Psoas muscle (tissue), 8 donors: ENCODE results near the gene NDUFB2. TPM values are rescaled to one million over a fixed set of nuclear protein-coding genes. Genes with fewer than 3 reads are reported as not detected.

Experiments used
- ATAC-seq, 4 donors: fragments of 200-7000 bp; cut with Tn5 transposase; one replicate each; pipeline ENCODE4 v1.9.1; 2020; ENCODE audit warnings: moderate library complexity in 3 of 4, mild to moderate bottlenecking in 2 of 4
- DNase-seq, 2 donors: peaks; one replicate each; pipeline ENCODE4 v3.0.0-alpha.2; 2020
- H3K27ac ChIP-seq: fragments of 200-600 bp; one replicate; pipeline ENCODE4 v1.8.0; 2022
- H3K27me3 ChIP-seq, 3 donors: fragments of 200-600 bp in 1 of 3; one replicate each; pipeline versions ENCODE4 v1.6.1 to v1.8.0; 2013 to 2022; ENCODE audit warnings: low read length in 2 of 3, mild to moderate bottlenecking in 2 of 3, moderate library complexity in 1 of 3; ENCODE audit not compliant: insufficient read depth in 3 of 3
- H3K36me3 ChIP-seq, 2 donors: fragments of 200-600 bp in 1 of 2; one replicate each; pipeline versions ENCODE4 v1.6.1 to v1.8.0; 2013 to 2022; ENCODE audit warnings: low read depth in 1 of 2, mild to moderate bottlenecking in 1 of 2, moderate library complexity in 1 of 2; ENCODE audit not compliant: insufficient read depth in 1 of 2
- H3K4me1 ChIP-seq: fragments of 200-600 bp; one replicate; pipeline ENCODE4 v1.8.0; 2022
- H3K4me3 ChIP-seq: fragments of 200-600 bp; one replicate; pipeline ENCODE4 v1.8.0; 2022; ENCODE audit warnings: mild to moderate bottlenecking
- H3K9me3 ChIP-seq: fragments of 200-600 bp; one replicate; pipeline ENCODE4 v1.8.0; 2022
- WGBS, 3 donors: extraction: QIAGEN DNeasy Blood & Tissue Kit; methylation state at CpG; one replicate each; pipeline versions ENCODE4 v1.1.6 to v1.1.7; 2013; 5-methylcytosine and 5-hydroxymethylcytosine counted together
- intact Hi-C, 2 donors: fragments of 100-400 bp; cut with DNase I; formaldehyde crosslinking; loops; one replicate each; pipeline versions ENCODE4 v1.11.0 to v1.14.2; 2022
- polyA plus RNA-seq, 3 donors: library from polyadenylated mRNA; stranded (reverse); fragments of 200-250 nt; gene quantifications; one replicate each; pipeline ENCODE4 v1.2.3, GENCODE V29; 2013
- total RNA-seq, 4 donors: library from RNA; stranded (reverse); fragmentation: NEBNext Ultra II Directional in 2 of 4; extraction: Animal tissue kit (Norgen Biotek cat#: 25700) in 2 of 4; gene quantifications; one replicate each; pipeline versions ENCODE4 v1.2.1 to v1.2.4, GENCODE V29; 2021 to 2023
- TF ChIP-seq, protein P1 (sequence below): fragments of 200-600 bp; IDR thresholded peaks from one replicate; pipeline ENCODE4 v1.8.0; 2022; ENCODE audit warnings: antibody characterized with exemption
- donor health status: healthy with polysubstance abuse.
- donor health status: DM: no; HTN: no; CAD: no; lungs with moderate emphysema.
- donor health status: Bipolar disorder and iron deficiency.
- donor health status: healthy.
- donor health status: DM: yes; HTN: yes; CAD: no.
- donor health status: DM: no; HTN: no; CAD: no.
- donor health status: DM: no; HTN: no; CAD: no.
- donor health status: DM: yes; HTN: yes; CAD: no.

NDUFB2 gene
- total and polyA plus RNA-seq, 7 donors = 320 to 768 (median 481) TPM

DNA sequence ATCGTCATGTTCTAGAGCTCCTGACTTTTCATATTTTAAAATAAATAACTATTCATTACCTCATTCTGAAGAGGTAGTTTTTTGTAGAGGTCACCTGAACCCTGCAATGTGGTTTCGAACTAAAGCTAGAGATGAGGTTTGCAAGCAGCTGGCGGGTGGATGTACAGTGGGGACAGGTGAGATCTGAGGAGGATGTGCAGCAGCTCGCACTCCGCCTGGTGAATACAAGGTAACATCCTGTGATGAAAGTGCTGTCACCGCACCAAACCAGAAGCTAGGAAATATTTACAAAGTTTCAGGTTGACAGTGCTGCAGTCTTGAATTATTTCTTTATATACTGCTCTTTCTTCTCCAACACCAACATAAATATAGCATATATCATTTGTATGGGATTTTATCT is 26.5 kb downstream of the NDUFB2 start:
- 94 to 98% (median 98%) methylated on average over 6 of the region's 6 CpGs for WGBS, 3 donors
- no peak overlapping the region for H3K4me3 ChIP-seq
- intact Hi-C loops = no loop called here

DNA sequence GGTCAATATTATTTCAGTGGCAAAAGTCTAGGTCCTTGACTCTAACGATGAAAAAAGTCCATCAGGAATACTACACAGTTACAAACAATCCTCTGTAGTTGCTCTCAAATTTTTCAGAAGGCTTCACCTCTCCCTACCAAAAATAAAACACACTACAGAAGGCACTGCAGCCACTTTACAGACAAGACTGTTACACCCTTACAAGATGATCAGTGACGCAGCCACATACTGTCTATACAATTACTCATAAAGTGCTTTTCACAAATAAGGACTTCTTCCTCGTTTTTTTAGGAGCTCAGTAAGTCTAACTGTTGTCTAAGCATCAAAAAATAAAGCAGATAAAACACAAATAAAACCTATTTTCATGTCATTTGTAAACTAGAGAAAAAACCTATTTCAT is 27.1 kb downstream of the NDUFB2 start:
- Histone ChIP-seq H3K9me3 (no peaks in the 10 kb centered on the region), H3K4me1 (no peaks in the 10 kb centered on the region), H3K36me3 (peaks cover 0 to 21% of the 10 kb centered on the region in 2 donors), H3K27me3 (no peaks in the 10 kb centered on the region), H3K27ac (no peak overlapping the region), H3K4me3 (no peak overlapping the region)
- intact Hi-C loops = no loop called here
- DNase-seq (no peak), ATAC-seq (no peak)
- TF ChIP-seq, protein P1, sequence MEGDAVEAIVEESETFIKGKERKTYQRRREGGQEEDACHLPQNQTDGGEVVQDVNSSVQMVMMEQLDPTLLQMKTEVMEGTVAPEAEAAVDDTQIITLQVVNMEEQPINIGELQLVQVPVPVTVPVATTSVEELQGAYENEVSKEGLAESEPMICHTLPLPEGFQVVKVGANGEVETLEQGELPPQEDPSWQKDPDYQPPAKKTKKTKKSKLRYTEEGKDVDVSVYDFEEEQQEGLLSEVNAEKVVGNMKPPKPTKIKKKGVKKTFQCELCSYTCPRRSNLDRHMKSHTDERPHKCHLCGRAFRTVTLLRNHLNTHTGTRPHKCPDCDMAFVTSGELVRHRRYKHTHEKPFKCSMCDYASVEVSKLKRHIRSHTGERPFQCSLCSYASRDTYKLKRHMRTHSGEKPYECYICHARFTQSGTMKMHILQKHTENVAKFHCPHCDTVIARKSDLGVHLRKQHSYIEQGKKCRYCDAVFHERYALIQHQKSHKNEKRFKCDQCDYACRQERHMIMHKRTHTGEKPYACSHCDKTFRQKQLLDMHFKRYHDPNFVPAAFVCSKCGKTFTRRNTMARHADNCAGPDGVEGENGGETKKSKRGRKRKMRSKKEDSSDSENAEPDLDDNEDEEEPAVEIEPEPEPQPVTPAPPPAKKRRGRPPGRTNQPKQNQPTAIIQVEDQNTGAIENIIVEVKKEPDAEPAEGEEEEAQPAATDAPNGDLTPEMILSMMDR = no peak
- WGBS, 3 donors = 89 to 92% (median 89%) methylated on average over 3 of the region's 3 CpGs

More for the DNA sequence above, 26.5 kb downstream of the NDUFB2 start:
- H3K4me1 ChIP-seq = no peaks in the 10 kb centered on the region
- no peak for ATAC-seq
- H3K27me3 ChIP-seq = no peaks in the 10 kb centered on the region
- H3K9me3 ChIP-seq = no peaks in the 10 kb centered on the region
- H3K27ac ChIP-seq = no peak overlapping the region
- TF ChIP-seq, protein P1 = no peak
- H3K36me3 ChIP-seq = peaks cover 0 to 16% of the 10 kb centered on the region in 2 donors
- DNase-seq = no peak

DNA sequence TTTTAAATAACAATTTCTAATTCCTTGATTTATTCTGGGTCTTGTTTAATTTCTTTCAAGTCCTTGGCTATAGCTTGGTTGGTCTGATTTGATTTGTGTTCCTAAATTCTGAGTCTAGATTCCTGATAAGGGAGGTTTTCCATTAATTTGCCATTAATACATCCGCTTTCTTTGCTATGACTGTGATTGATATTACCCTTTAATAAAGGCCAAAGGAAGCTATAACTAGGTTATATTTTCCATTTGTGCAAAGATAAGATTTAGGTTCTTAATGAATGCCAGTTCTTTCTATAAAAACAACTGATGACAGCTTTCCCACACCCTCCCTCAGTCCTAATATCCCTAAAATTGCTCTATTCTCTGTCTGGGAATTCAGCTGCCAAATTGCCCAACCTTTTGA is 28.2 kb downstream of the NDUFB2 start:
- TF ChIP-seq, protein P1 = no peak
- no peaks in the 10 kb centered on the region for H3K4me1 ChIP-seq
- intact Hi-C loops = no loop called here
- H3K27me3 ChIP-seq = no peaks in the 10 kb centered on the region
- H3K36me3 ChIP-seq = peaks cover 0 to 26% of the 10 kb centered on the region in 2 donors
- H3K27ac ChIP-seq = no peak overlapping the region
- no peak overlapping the region for H3K4me3 ChIP-seq
- ATAC-seq (no peak), DNase-seq (no peak)
- no peaks in the 10 kb centered on the region for H3K9me3 ChIP-seq
- WGBS, 3 donors = 96 to 97% (median 97%) methylated on average over 1 of the region's 1 CpG

DNA sequence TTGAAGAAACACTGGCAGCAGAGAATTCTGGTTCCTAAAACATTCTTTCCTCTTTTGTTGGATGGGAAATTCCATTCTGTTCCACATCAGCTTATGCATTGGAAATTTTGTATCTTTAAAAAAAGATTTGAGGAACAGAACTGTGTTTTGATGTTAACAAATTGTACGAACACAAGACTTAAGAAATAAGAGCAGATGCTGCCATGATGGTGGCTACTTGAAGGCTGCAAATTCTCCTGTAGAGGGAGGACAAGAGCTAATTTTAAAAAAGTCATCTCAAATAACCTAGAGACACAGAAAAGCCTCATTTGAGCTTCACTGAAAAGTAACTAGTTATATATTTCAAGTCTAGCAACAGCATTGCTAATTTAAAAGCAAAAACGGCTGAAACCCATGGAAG is 29.8 kb downstream of the NDUFB2 start:
- no peak overlapping the region for H3K4me3 ChIP-seq
- TF ChIP-seq, protein P1 = no peak
- no peak overlapping the region for H3K27ac ChIP-seq
- ATAC-seq = no peak
- H3K27me3 ChIP-seq = no peaks in the 10 kb centered on the region
- H3K9me3 ChIP-seq = no peaks in the 10 kb centered on the region
- H3K4me1 ChIP-seq = no peaks in the 10 kb centered on the region
- intact Hi-C loops = no loop called here
- H3K36me3 ChIP-seq = peaks cover 0 to 28% of the 10 kb centered on the region in 2 donors
- 70 to 85% (median 77%) methylated on average over 2 of the region's 2 CpGs for WGBS, 3 donors
- DNase-seq = no peak

DNA sequence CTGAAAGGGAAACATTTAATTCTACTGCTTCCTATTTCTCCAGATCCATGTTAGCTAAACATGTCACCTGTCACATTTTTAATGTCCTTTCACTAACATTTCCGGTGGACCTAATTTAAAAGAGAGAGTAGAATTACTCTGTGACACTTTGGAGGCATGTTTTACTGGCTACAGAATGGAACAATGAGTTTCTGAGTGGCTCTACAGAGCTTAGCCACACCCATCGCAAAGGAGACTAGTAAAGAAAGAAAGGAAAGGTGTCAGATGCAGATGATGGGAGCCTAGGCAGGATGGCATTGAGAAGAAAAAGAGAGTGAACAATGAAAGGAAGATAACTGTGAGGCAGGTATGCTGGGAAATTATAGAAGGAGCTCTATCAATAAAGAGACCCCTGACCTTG is 35.9 kb downstream of the NDUFB2 start:
- H3K9me3 ChIP-seq = no peaks in the 10 kb centered on the region
- 78 to 80% (median 80%) methylated on average over 2 of the region's 2 CpGs for WGBS, 3 donors
- H3K36me3 ChIP-seq = peaks cover 0 to 45% of the 10 kb centered on the region in 2 donors
- no peak for DNase-seq
- no peaks in the 10 kb centered on the region for H3K27me3 ChIP-seq
- no peak overlapping the region for H3K4me3 ChIP-seq
- no peak for ATAC-seq
- H3K4me1 ChIP-seq = no peaks in the 10 kb centered on the region
- no peak overlapping the region for H3K27ac ChIP-seq
- TF ChIP-seq, protein P1 = no peak
- intact Hi-C loops = no loop called here
